ENCODE results near the gene KLHL29.

Gene KLHL29

GRCh38 chr2:23394700-23395099 is 9.7 kb downstream of the KLHL29 start:
- DNase-seq (ENCODE audit: low read depth, low spot score): no peak

DNA sequence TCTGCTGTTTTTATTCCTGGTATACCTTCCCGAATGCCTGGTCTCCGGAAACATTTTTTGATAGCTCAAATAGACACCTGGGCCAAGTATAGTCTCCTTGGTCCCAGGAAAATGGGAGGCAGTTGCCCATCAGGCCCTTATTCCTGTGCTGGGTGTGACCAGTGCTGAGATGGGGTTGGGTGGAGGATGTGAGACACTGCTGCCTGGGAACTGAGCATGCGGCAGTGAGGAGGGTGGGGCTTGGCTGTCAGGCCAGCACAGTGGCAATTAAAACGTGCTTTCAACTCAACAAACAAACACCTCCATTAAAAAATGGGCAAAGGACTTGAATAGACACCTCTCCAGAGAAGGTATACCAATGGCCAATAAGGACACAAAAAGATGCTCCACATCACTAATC is 12.5 kb downstream of the KLHL29 start:
- no peak for DNase-seq (ENCODE audit: low read depth, low spot score)

- DNase-seq (ENCODE audit: low read depth, low spot score): no peak
These were observed 14.8 kb downstream of the KLHL29 start for GRCh38 chr2:23399674-23400261.

DNA sequence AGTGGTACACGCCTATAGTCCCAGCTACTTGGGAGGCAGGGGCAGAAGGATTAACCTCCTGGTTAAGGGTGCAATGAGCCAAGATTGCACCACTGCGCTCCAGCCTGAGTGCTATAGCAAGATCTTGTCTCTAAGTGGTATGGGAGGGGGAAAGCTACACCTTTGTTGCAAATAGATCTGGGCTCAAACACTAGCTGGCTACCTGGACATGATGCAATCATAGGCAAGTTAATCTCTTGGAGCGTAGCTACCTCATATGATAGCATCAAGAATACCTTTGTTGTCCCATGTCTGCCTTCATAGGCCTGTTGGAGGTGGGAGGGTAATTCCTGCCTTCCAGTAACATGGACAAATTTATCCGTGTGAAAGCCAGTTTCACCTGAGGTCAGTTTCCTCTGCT is 15.7 kb downstream of the KLHL29 start:
- no peak for DNase-seq (ENCODE audit: low read depth, low spot score)

GRCh38 chr2:23401427-23402204 is 16.6 kb downstream of the KLHL29 start:
- no peak for DNase-seq (ENCODE audit: low read depth, low spot score)

- DNase-seq (ENCODE audit: low read depth, low spot score): no peak
These were observed 17.3 kb downstream of the KLHL29 start for GRCh38 chr2:23402205-23402740.

DNA sequence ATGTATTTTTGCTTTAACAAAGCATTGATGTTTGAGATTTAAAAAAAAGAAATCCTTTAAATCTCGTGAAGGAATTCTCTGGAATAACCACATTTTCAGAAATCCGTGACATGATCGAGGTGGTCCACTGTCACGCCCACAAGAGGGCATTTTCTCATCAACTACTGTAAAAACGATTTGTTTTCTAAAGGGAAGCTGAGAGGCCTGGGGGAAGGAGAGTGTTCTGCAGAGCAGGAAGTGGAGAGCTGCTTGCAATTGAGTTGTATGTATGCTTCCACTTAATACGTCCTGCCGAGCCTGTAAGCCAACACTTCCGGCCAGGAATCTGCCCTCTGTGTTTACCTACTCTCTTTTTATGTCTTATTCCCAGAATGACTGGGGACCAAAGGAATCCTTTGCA is 19.4 kb downstream of the KLHL29 start:
- DNase-seq (ENCODE audit: low read depth, low spot score): peak; percentile 71

DNA sequence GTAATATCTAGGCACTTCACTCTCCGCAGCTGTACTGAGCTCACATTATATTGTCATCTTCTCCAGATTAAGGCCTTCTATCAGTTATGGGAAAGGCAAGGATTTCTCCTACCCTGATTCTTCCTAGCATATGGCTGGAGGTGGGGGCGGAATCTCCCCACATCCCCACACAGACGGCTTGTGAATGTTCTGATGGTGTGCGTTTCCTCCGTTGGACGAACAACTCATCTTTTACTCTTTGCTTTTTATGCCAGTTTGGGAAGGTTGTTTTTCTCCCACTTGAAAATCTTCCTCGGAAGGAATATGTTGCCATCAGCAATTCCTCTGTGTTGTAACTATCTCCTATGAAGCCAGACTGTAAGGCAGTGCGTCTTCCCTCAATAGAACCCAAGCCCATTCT is 24.3 kb downstream of the KLHL29 start:
- no peak for DNase-seq (ENCODE audit: low read depth, low spot score)

DNA sequence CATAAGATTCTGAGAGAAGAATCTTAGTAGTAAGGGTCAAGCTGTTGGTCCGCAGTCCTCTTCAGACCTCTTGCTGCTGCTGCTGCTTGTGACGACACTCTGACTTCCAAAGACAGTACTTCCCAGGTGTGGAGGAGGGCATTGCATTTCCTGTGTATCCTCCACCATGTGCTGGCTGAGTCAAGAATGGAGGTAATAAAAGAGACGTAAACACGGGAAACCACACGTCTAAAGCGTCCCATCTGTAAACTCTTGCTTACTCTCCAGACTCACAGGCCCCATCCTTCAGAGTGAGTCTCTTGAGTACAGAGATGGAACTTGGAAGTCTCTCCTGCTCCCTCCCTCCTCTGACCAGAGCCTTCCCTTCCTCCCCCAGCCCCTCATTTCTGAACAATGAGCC is 25.6 kb downstream of the KLHL29 start:
- no peak for DNase-seq (ENCODE audit: low read depth, low spot score)

- no peak for DNase-seq (ENCODE audit: low read depth, low spot score)
These were observed 26.9 kb downstream of the KLHL29 start for GRCh38 chr2:23411752-23412431.

DNA sequence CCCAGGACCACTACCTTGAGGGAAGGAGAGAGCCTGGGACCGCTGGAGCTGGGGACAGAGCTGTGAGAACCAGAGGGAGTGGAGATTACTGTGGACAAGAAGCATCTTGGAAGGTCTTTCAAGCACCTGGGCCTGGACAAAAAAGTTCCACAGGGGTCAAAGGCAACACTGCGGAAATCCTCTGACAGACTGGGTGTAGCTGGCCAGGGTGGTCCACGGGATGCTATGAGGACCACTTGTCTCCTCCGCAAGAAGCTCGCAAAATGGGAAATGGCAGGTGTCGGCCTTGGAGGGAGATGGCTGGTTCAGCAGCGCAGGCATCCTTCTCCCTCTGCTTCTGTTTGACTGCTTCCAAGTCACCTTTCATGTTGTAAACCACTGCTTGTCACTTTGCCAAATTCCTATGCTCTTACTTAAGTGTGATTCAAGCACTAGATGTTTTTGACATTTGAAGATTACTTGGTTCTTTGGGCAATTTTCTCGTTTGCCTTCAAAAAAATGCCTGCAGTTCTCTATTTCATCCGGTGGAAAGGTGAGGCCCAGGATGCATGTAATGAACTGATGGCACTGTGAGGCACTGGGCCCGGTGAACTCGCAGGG is 27.7 kb downstream of the KLHL29 start:
- no peak for DNase-seq (ENCODE audit: low read depth, low spot score)

DNA sequence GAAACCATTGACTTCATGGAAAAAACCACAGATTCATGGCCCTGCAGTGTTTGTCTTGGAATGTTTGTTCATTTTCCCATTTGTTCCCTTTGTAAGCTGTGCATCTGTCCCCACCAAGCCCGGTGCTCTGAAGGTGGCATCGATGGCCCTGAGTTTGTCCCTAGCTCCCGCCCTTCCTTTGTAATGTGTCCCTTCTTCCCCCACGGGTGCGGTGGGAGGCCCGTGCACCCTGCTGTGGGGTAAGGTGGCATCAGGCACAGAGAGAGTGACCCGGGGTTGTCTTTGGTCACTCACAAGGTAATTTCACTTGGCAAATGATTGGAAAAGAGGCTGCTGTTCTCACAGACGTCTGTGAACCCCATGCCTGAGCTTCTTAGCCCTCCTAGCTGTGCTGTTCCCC is 28.7 kb downstream of the KLHL29 start:
- DNase-seq (ENCODE audit: low read depth, low spot score): no peak

DNA sequence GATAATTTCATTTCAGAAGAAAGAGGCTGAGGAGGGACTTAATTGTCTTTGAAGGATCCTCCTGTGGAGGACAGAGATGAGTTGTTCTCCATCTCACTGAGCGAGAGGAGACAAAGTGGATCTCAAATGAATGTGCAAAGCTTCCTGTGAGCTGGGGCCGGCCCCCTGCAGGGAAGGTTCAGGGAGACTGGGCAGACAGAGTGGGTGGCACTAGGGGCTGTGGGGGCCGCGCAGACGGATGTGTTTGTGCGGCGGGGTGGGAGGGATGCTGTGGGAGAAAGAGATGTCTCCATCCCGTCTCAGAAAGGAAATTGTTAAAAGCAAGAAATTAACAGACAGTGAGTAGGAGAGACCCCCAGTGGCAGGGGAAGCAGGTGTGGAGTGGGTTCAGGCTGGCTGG is 29.1 kb downstream of the KLHL29 start:
- DNase-seq (ENCODE audit: low read depth, low spot score): no peak

DNA sequence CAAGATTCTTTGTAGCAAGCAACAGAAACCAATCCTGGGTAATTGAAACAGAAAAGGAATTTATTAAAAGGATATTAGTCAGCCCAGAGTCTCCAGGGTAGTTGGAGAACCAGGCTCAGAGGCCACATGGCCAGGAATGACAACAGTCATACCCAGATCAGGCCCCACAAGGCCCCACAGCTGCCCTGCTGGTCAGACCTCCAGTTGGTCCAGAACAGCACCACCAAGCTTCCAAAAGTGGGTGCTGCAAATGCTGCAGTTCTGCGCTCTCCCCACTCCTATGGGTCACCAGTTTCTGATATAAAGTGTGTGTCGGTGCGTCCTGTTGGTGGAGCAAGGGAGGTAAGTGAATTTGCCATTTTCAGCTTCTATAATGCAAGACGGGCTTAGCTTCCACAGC is 29.9 kb downstream of the KLHL29 start:
- peak; percentile 49 for DNase-seq (ENCODE audit: low read depth, low spot score)

GRCh38 chr2:23417310-23417709 is 32.3 kb downstream of the KLHL29 start:
- DNase-seq (ENCODE audit: low read depth, low spot score): no peak

GRCh38 chr2:23418056-23418455 is 33.1 kb downstream of the KLHL29 start:
- DNase-seq (ENCODE audit: low read depth, low spot score): no peak

- DNase-seq (ENCODE audit: low read depth, low spot score): peak; percentile 33
These were observed 33.5 kb downstream of the KLHL29 start for GRCh38 chr2:23418461-23418911.

DNA sequence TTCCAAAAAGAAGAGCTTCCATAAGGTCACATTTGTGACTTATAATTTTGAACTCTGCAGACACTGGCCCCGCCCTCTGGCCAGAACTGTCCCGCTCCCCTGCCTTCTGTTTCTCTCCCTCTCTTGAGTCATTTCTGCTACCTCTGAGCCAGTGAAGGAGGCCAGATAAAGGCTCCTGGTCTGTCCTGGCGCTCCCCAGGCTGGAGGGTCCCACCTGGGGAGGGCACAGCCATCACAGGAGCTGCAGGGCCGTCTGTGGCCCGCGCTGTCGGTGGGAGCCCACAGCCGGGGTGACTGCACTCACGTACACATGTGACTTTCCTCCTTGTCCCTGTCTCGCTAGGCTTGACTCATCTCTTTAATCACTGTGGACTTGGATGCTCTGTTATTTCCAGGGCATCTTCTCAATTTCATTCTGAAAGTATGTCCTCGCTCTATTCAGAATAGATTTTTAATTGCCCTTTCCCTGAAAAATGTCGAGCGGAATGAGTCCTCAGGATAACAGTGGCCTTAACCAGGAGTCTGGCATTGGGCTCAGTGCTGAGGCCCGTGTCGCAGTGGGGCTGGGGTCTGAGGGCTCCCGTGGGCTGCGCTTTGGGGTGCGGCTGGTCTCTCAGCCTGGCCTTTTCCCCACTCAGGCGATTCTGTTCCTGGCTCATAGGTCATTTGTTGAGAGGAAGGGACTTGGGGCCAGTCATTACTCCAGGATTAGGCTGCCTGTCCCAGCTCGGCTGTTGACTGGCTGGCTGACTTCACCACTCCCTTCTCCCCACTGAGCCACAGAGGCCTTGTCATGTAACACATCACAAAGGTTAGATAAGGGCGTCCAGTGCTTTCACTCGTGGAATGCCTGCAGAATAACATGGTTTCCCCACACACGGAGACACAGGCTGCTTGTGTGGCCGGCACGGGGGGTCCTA is 34.5 kb downstream of the KLHL29 start:
- no peak for DNase-seq (ENCODE audit: low read depth, low spot score)

DNA sequence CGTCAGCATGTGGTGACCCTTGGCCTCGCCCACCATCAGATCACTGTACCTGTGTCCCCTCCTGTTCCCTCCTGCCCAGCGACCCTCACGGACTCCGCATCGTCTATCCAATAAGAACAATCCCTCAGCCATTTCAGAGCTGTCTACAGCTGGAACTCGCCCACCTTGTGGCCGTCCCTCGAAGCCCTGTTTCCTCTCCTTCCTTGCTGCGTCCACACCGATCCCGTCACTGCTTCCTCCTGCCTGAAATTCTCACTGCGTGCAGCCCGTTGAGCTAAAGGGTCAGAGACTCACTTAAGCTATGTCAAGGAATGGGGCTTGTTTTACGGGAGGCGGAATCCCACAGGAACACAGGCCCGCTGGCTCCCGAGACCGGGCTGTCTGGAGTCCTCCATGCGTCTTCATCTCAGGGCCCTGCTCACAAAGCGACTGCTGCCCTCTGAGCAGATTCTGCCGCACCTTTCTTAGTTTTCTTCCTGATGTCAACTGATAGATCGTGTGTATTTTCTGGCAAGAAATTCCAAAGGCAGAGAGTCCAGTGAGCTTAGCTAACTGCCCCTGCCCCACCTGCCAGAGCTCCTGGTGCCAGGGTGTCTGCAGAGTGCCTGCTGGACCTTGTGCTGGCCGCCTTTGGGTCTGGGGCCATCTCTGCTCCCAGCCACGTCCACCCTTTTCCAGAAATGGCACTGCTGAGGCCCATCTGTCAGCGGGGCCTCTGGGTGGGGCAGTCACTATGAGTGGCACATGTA is 35.3 kb downstream of the KLHL29 start:
- no peak for DNase-seq (ENCODE audit: low read depth, low spot score)

GRCh38 chr2:23420840-23421476 is 36.0 kb downstream of the KLHL29 start:
- DNase-seq (ENCODE audit: low read depth, low spot score): no peak
